Panc1 (cell line): Measurements from ENCODE around the gene CCND3. TPM values are rescaled to one million over a fixed set of nuclear protein-coding genes. Genes with fewer than 3 reads are reported as not detected.

Source experiments
- ATAC-seq: fragments of 200-7000 bp; cut with Tn5 transposase; 2 replicates; pipeline ENCODE4 v1.9.1; 2020; ENCODE audit warnings: mild to moderate bottlenecking, moderate library complexity
- BruUV-seq: library from RNA; stranded (reverse); fragments of 400-500 nt; replicated peaks from 2 replicates; lab custom pipeline; 2021; lab: Mats Ljungman, UMichigan
- CTCF ChIA-PET: fragments of 300-600 bp; sonication (Branson Sonifier 250); formaldehyde crosslinking; loops from one replicate; lab custom pipeline; 2022; ENCODE audit warnings: antibody characterized with exemption; lab: Charles Lee
- POLR2A ChIA-PET: fragments of 300-600 bp; sonication (Branson Sonifier 250); formaldehyde crosslinking; loops from one replicate; lab custom pipeline; 2022; ENCODE audit warnings: antibody characterized with exemption; lab: Charles Lee
- DNase-seq: peaks from one replicate; pipeline ENCODE4 v3.0.0-alpha.2; 2010; ENCODE audit warnings: low read depth, low spot score
- H3K27ac ChIP-seq: 2 replicates; pipeline ENCODE4 v1.5.1; 2011; ENCODE audit warnings: mild to moderate bottlenecking, low read length, inconsistent platforms
- H3K27me3 ChIP-seq: fragments of 200-500 bp; sonication (Bioruptor generic); 2 replicates; pipeline ENCODE4 v1.6.0; 2014; ENCODE audit warnings: low read length, inconsistent platforms; ENCODE audit not compliant: control insufficient read depth, insufficient read depth
- H3K36me3 ChIP-seq: fragments of 200-500 bp; sonication (Bioruptor generic); 2 replicates; pipeline ENCODE4 v1.5.1; 2014; ENCODE audit warnings: inconsistent platforms, mild to moderate bottlenecking, low read length, moderate library complexity; ENCODE audit not compliant: control insufficient read depth, insufficient read depth
- H3K4me1 ChIP-seq: 2 replicates; pipeline ENCODE4 v1.5.1; 2011; ENCODE audit warnings: inconsistent platforms, mild to moderate bottlenecking, low read length, moderate library complexity; ENCODE audit not compliant: control insufficient read depth, insufficient read depth
- H3K4me3 ChIP-seq, 2 experiments: 2 replicates each; pipeline ENCODE4 v1.5.1; 2011 to 2012; ENCODE audit warnings: low read depth in 2 of 2, low read length in 2 of 2, mild to moderate bottlenecking in 2 of 2, inconsistent platforms in 1 of 2, moderate library complexity in 1 of 2
- H3K9me3 ChIP-seq: fragments of 200-500 bp; sonication (Bioruptor generic); 2 replicates; pipeline ENCODE4 v1.5.1; 2014; ENCODE audit warnings: low read depth, mild to moderate bottlenecking, inconsistent platforms, low read length, moderate library complexity; ENCODE audit not compliant: control insufficient read depth, insufficient read depth
- POLR2AphosphoS5 ChIP-seq: IDR thresholded peaks from 2 replicates; pipeline ENCODE4 v1.6.1; 2012; ENCODE audit warnings: mild to moderate bottlenecking, low read depth, low read length, moderate library complexity
- SIN3A ChIP-seq: IDR thresholded peaks from 2 replicates; pipeline ENCODE4 v1.6.1; 2012; ENCODE audit warnings: low read depth, mild to moderate bottlenecking, low read length, moderate library complexity, borderline replicate concordance; ENCODE audit not compliant: insufficient read depth
- TCF7L2 ChIP-seq: IDR thresholded peaks from 2 replicates; pipeline ENCODE4 v1.6.1; 2011; ENCODE audit warnings: mild to moderate bottlenecking, low read depth, low read length, inconsistent platforms
- in situ Hi-C: cut with HindIII; loops from 2 replicates; pipeline ENCODE4 v1.10.0; 2016; ENCODE audit warnings: low sequenced_read_pairs, low pct_unique_long_range_greater_than_20kb
- intact Hi-C: fragments of 100-400 bp; cut with micrococcal nuclease; formaldehyde crosslinking; loops from one replicate; pipeline ENCODE4 v1.10.0; 2022; ENCODE audit not compliant: unreplicated experiment
- total RNA-seq: library from RNA; stranded (reverse); gene quantifications from one replicate; pipeline ENCODE4 v1.2.1, GENCODE V29; 2021; ENCODE audit not compliant: unreplicated experiment
- TF ChIP-seq, protein P1 (sequence below): fragments of 450-650 bp; IDR thresholded peaks from 2 replicates; pipeline ENCODE4 v1.5.1; 2017; ENCODE audit warnings: mild to moderate bottlenecking
- TF ChIP-seq, protein P2 (sequence below), 2 experiments: IDR thresholded peaks; 2 replicates each; pipeline ENCODE4 v1.6.1; 2011 to 2012; ENCODE audit warnings: low read depth in 2 of 2, control low read depth in 1 of 2, low read length in 1 of 2, mild to moderate bottlenecking in 1 of 2, moderate library complexity in 1 of 2; ENCODE audit not compliant: insufficient read depth in 1 of 2

The CCND3 gene
- total RNA-seq, 1 experiment from 2014 or later, result 36.8 TPM

DNA sequence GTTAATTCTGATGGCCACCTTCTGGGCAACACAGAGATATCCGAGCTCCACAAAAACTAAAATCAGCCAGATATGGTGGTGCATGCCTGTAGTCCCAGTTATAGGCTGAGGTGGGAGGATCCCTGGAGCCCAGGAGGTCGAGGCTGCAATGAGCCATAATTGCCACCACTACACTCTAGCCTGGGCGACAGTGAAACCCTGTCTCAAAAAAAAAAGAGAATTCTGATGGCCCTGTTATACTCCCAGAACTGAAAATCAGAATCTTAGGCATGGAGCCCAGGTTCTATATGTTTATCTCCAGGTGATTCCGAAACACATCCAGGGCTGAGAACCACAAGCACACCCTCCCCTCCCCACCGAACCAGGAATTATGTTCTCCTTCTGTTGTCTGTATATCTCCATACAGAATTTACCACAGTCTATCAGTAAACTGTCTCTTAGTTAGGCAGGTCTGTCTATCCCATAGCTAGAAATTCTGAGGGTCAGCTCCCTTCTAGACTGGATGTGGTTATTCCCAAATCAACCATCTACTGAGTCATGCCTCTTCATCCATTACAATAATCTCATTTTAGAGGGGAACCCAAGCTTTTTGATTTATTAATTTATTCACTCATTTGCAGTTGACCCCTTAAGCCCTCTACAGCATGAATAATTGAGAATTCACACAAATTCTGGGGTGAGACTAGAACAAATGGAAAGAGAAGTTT is 24.8 kb upstream of the CCND3 start:
- CTCF ChIA-PET, result no interaction called here
- H3K9me3 ChIP-seq, result no peaks in the 10 kb centered on the region
- POLR2A ChIA-PET, result no interaction called here
- H3K4me1 ChIP-seq, result 0 out of 2 replicates have a peak, but pooled peaks cover 3% of the 10 kb centered on the region
- intact Hi-C loops (no loop called here), in situ Hi-C loops (no loop called here)
- H3K36me3 ChIP-seq, result no peaks in the 10 kb centered on the region
- H3K27ac ChIP-seq, result 0 out of 2 replicates have a peak overlapping the region, but pooled peaks have one; percentile 31
- ATAC-seq (no peak), DNase-seq (no peak)
- no peaks in the 10 kb centered on the region for H3K27me3 ChIP-seq
- no TSS peak for BruUV-seq
- H3K4me3 ChIP-seq, result no peak overlapping the region
- TF ChIP-seq TCF7L2 (no peak), SIN3A (no peak), POLR2AphosphoS5 (no peak)
- TF ChIP-seq, protein P1, sequence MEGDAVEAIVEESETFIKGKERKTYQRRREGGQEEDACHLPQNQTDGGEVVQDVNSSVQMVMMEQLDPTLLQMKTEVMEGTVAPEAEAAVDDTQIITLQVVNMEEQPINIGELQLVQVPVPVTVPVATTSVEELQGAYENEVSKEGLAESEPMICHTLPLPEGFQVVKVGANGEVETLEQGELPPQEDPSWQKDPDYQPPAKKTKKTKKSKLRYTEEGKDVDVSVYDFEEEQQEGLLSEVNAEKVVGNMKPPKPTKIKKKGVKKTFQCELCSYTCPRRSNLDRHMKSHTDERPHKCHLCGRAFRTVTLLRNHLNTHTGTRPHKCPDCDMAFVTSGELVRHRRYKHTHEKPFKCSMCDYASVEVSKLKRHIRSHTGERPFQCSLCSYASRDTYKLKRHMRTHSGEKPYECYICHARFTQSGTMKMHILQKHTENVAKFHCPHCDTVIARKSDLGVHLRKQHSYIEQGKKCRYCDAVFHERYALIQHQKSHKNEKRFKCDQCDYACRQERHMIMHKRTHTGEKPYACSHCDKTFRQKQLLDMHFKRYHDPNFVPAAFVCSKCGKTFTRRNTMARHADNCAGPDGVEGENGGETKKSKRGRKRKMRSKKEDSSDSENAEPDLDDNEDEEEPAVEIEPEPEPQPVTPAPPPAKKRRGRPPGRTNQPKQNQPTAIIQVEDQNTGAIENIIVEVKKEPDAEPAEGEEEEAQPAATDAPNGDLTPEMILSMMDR, result no peak
- TF ChIP-seq, protein P2, sequence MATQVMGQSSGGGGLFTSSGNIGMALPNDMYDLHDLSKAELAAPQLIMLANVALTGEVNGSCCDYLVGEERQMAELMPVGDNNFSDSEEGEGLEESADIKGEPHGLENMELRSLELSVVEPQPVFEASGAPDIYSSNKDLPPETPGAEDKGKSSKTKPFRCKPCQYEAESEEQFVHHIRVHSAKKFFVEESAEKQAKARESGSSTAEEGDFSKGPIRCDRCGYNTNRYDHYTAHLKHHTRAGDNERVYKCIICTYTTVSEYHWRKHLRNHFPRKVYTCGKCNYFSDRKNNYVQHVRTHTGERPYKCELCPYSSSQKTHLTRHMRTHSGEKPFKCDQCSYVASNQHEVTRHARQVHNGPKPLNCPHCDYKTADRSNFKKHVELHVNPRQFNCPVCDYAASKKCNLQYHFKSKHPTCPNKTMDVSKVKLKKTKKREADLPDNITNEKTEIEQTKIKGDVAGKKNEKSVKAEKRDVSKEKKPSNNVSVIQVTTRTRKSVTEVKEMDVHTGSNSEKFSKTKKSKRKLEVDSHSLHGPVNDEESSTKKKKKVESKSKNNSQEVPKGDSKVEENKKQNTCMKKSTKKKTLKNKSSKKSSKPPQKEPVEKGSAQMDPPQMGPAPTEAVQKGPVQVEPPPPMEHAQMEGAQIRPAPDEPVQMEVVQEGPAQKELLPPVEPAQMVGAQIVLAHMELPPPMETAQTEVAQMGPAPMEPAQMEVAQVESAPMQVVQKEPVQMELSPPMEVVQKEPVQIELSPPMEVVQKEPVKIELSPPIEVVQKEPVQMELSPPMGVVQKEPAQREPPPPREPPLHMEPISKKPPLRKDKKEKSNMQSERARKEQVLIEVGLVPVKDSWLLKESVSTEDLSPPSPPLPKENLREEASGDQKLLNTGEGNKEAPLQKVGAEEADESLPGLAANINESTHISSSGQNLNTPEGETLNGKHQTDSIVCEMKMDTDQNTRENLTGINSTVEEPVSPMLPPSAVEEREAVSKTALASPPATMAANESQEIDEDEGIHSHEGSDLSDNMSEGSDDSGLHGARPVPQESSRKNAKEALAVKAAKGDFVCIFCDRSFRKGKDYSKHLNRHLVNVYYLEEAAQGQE (IDR thresholded peaks at IDR 0.05; ENCODE audit: insufficient read depth in 1 of 2, low read depth in 2 of 2, low read length in 1 of 2), result no peak

DNA sequence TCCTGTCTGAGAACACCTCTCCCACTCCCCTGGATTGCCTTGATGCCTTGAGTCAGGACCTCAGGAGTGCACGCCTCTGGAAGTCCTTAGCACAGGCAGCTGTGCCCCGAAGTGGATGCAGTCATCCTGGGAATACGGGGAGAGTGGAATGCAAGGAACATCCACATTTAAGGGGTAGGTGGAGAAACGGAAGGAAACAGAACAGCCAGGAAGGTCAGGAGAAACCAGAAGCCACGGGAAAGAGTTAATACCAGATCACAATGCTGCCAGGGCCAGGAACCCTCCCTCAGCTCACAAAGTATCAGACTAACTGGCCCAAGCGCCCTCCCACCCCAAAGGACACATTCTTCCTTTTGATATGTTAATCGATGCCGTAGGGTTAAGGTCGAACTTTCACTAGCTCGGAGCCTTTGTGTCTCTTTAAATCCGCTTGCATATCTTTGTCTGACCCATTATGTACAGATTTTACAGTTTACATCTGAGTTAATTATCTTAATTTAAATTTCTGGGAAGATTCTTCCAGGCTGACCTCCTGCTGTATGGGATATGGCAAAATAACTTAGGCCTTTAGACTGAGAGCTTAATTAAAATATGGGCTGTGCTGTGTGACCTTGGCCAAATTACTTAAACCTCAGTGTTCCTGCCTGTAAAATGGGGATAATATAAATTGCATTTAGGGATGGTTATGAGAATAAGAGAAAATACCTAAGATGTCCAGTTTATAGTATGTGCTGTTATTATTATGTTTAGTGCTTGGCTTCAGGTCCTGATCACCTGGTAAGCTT is 24.0 kb upstream of the CCND3 start:
- Histone ChIP-seq H3K27ac (no peak overlapping the region), H3K27me3 (no peaks in the 10 kb centered on the region), H3K4me3 (no peak overlapping the region), H3K9me3 (no peaks in the 10 kb centered on the region), H3K36me3 (no peaks in the 10 kb centered on the region), H3K4me1 (0 out of 2 replicates have a peak, but pooled peaks cover 3% of the 10 kb centered on the region)
- ATAC-seq, result no peak
- TF ChIP-seq, protein P1, result no peak
- TF ChIP-seq TCF7L2, result no peak
- TF ChIP-seq POLR2AphosphoS5, result no peak
- intact Hi-C loops (no loop called here), in situ Hi-C loops (no loop called here)
- no TSS peak for BruUV-seq
- ChIA-PET CTCF (interaction anchor here (0.6 kb wide), 1 partner anchor 23 kb away, joined by 3 read pairs; no protein-coding TSS in a partner anchor), POLR2A (no interaction called here)
- DNase-seq, result no peak
